WTC11 (cell line): Measurements from ENCODE around the gene SNX15. TPM values are rescaled to one million over a fixed set of nuclear protein-coding genes. Genes with fewer than 3 reads are reported as not detected.
A peak's percentile ranks its signal among the peaks of the same experiment; 100 is the strongest.

ENCODE experiments used
- ATAC-seq: fragments of 200-7000 bp; cut with Tn5 transposase; 2 replicates; pipeline ENCODE4 v1.10.0; 2021; ENCODE audit warnings: mild to moderate bottlenecking, moderate library complexity
- Bru-seq: library from RNA; stranded (reverse); fragments of 400-500 nt; gene quantifications from one replicate; lab custom pipeline; 2021; lab: Mats Ljungman, UMichigan
- CTCF ChIA-PET: fragments of 300-600 bp; sonication (Branson Sonifier 250); formaldehyde crosslinking; loops from one replicate; lab custom pipeline; 2021; ENCODE audit warnings: antibody characterized with exemption; lab: Charles Lee
- POLR2A ChIA-PET: fragments of 350-600 bp; sonication (Branson Sonifier 250); formaldehyde crosslinking; loops from one replicate; lab custom pipeline; 2021; ENCODE audit warnings: antibody characterized with exemption; lab: Charles Lee
- DNase-seq: peaks from one replicate; pipeline ENCODE4 v3.0.0; 2021; ENCODE audit warnings: low spot score
- H3K27ac Mint-ChIP-seq: 2 replicates; pipeline ENCODE4 v1.8.0; 2021; ENCODE audit warnings: mixed read lengths
- H3K27me3 Mint-ChIP-seq: 2 replicates; pipeline ENCODE4 v1.8.0; 2021; ENCODE audit warnings: low read depth, mild to moderate bottlenecking, moderate library complexity, mixed read lengths
- H3K36me3 Mint-ChIP-seq: 2 replicates; pipeline ENCODE4 v1.8.0; 2021; ENCODE audit warnings: mixed read lengths
- H3K4me1 Mint-ChIP-seq: 2 replicates; pipeline ENCODE4 v1.8.0; 2022; ENCODE audit warnings: mixed read lengths
- H3K4me3 Mint-ChIP-seq: 2 replicates; pipeline ENCODE4 v1.8.0; 2021; ENCODE audit warnings: mild to moderate bottlenecking, moderate library complexity, mixed read lengths
- H3K9me3 Mint-ChIP-seq: 2 replicates; pipeline ENCODE4 v1.8.0; 2021; ENCODE audit warnings: mixed read lengths
- ATF1 ChIP-seq: sonication (generic); formaldehyde crosslinking; IDR thresholded peaks from 2 replicates; pipeline ENCODE4 v1.8.1; 2023; ENCODE audit warnings: mild to moderate bottlenecking, moderate library complexity, missing genetic modification reagents
- E2F1 ChIP-seq: sonication (generic); formaldehyde crosslinking; IDR thresholded peaks from 2 replicates; pipeline ENCODE4 v1.8.0; 2022; ENCODE audit warnings: mild to moderate bottlenecking, missing genetic modification reagents
- EMX1 ChIP-seq: fragments of 250-450 bp; sonication (Bioruptor Pico); IDR thresholded peaks from 2 replicates; pipeline ENCODE4 v1.8.0; 2021; ENCODE audit warnings: mild to moderate bottlenecking
- HMGA2 ChIP-seq: fragments of 250-450 bp; sonication (Bioruptor Pico); IDR thresholded peaks from 2 replicates; pipeline ENCODE4 v1.4.0; 2021; ENCODE audit warnings: mild to moderate bottlenecking, moderate library complexity
- HMGXB4 ChIP-seq: sonication (generic); formaldehyde crosslinking; IDR thresholded peaks from 2 replicates; pipeline ENCODE4 v1.8.1; 2023; ENCODE audit warnings: mild to moderate bottlenecking, moderate library complexity, missing genetic modification reagents
- MYBL2 ChIP-seq: sonication (generic); formaldehyde crosslinking; IDR thresholded peaks from 2 replicates; pipeline ENCODE4 v1.8.1; 2023; ENCODE audit warnings: mild to moderate bottlenecking, moderate library complexity, missing genetic modification reagents
- TEAD1 ChIP-seq: sonication (generic); formaldehyde crosslinking; IDR thresholded peaks from 2 replicates; pipeline ENCODE4 v1.8.0; 2022; ENCODE audit warnings: mild to moderate bottlenecking, missing genetic modification reagents
- ZBTB21 ChIP-seq: sonication (generic); formaldehyde crosslinking; IDR thresholded peaks from 2 replicates; pipeline ENCODE4 v1.8.1; 2023; ENCODE audit warnings: mild to moderate bottlenecking, missing genetic modification reagents, borderline replicate concordance
- ZNF219 ChIP-seq: sonication (generic); formaldehyde crosslinking; IDR thresholded peaks from 2 replicates; pipeline ENCODE4 v1.8.0; 2023; ENCODE audit warnings: missing genetic modification reagents, mild to moderate bottlenecking, borderline replicate concordance
- ZNF423 ChIP-seq: fragments of 250-450 bp; sonication (Bioruptor Pico); IDR thresholded peaks from 2 replicates; pipeline ENCODE4 v2.1.2; 2022; ENCODE audit warnings: mild to moderate bottlenecking, moderate library complexity
- long read RNA-seq, 3 experiments: library from RNA in 1 of 3; library from capped mRNA in 1 of 3; library from polyadenylated mRNA in 1 of 3; unstranded in 2 of 3; stranded (forward) in 1 of 3; transcript quantifications; one replicate each; pipeline ENCODE4 v2.0.0, GENCODE V29; 2021
- total RNA-seq: library from RNA; stranded (reverse); gene quantifications from 3 replicates; pipeline ENCODE4 v1.2.3, GENCODE V29; 2021
- TF ChIP-seq, protein P1 (sequence below): sonication (generic); formaldehyde crosslinking; IDR thresholded peaks from 2 replicates; pipeline ENCODE4 v1.8.0; 2022; ENCODE audit warnings: missing genetic modification reagents
- TF ChIP-seq, protein P2 (sequence below): sonication (generic); formaldehyde crosslinking; IDR thresholded peaks from 2 replicates; pipeline ENCODE4 v1.8.0; 2023; ENCODE audit warnings: mild to moderate bottlenecking, missing genetic modification reagents
- TF ChIP-seq, protein P3 (sequence below): sonication (generic); formaldehyde crosslinking; IDR thresholded peaks from 2 replicates; pipeline ENCODE4 v1.8.1; 2022; ENCODE audit warnings: low read depth, mild to moderate bottlenecking, moderate library complexity, missing genetic modification reagents, borderline replicate concordance
- TF ChIP-seq, protein P4 (sequence below): sonication (generic); formaldehyde crosslinking; IDR thresholded peaks from 2 replicates; pipeline ENCODE4 v1.8.0; 2022; ENCODE audit warnings: mild to moderate bottlenecking, missing genetic modification reagents
- TF ChIP-seq, protein P5 (sequence below): fragments of 250-450 bp; sonication (Bioruptor Pico); IDR thresholded peaks from 2 replicates; pipeline ENCODE4 v1.9.0; 2021; ENCODE audit warnings: mild to moderate bottlenecking
- TF ChIP-seq, protein P6 (sequence below): fragments of 250-450 bp; sonication (Bioruptor Pico); IDR thresholded peaks from 2 replicates; pipeline ENCODE4 v2.1.2; 2022; ENCODE audit warnings: mild to moderate bottlenecking, moderate library complexity
- TF ChIP-seq, protein P7 (sequence below): sonication (generic); formaldehyde crosslinking; IDR thresholded peaks from 2 replicates; pipeline ENCODE4 v1.8.1; 2022; ENCODE audit warnings: mild to moderate bottlenecking, moderate library complexity, missing genetic modification reagents

SNX15 gene
- total RNA-seq, result 16.7 to 19.6 TPM (median 17.6 TPM) in 3 replicates
- percentile 50 among the genes with signal in this experiment for Bru-seq, nascent RNA
- long read RNA-seq, experiment 1, transcript SNX15-202 (8 exons, 1,939 nt), result major isoform, 78 of 79 reads
- long read RNA-seq, experiment 1, partial matches to known transcripts, result 1 of 79 reads
- long read RNA-seq, experiment 1, other reads (novel, unspliced or antisense), result 0 of 79 reads
- long read RNA-seq, experiment 2, transcript SNX15-202 (8 exons, 1,939 nt), result major isoform, 14 of 18 reads
- long read RNA-seq, experiment 2, partial matches to known transcripts, result 3 of 18 reads
- long read RNA-seq, experiment 2, other reads (novel, unspliced or antisense), result 1 of 18 reads
- long read RNA-seq, experiment 3, transcript SNX15-202 (8 exons, 1,939 nt), result major isoform, 20 of 20 reads
- long read RNA-seq, experiment 3, partial matches to known transcripts, result 0 of 20 reads
- long read RNA-seq, experiment 3, other reads (novel, unspliced or antisense), result 0 of 20 reads

GRCh38 chr11:65027213-65028067 is at the start of gene SNX15:
TSS of gene SNX15 (plus strand) at chr11:65027439. CDS start at chr11:65027538, 99 bp downstream.
- Mint-ChIP-seq H3K27me3 (peaks cover 5% of the 10 kb centered on the region), H3K36me3 (no peaks in the 10 kb centered on the region), H3K27ac (0 out of 2 replicates have a peak within 1 kb of the TSS, but pooled peaks have one; percentile 44), H3K4me1 (peaks cover 9% of the 10 kb centered on the region), H3K9me3 (no peaks in the 10 kb centered on the region), H3K4me3 (peak within 1 kb of the TSS; percentile 67)
- DNase-seq, result peak; percentile 89
- ATAC-seq, result peak; percentile 86
- ChIA-PET POLR2A (no interaction called here), CTCF (interaction anchor here (0.7 to 3.6 kb wide), 6 partner anchors 13 to 178 kb away, joined by 3 to 23 read pairs (median 4); partner anchors contain the start of genes ARL2, SAC3D1 and VPS51)
- TF ChIP-seq, protein P1, sequence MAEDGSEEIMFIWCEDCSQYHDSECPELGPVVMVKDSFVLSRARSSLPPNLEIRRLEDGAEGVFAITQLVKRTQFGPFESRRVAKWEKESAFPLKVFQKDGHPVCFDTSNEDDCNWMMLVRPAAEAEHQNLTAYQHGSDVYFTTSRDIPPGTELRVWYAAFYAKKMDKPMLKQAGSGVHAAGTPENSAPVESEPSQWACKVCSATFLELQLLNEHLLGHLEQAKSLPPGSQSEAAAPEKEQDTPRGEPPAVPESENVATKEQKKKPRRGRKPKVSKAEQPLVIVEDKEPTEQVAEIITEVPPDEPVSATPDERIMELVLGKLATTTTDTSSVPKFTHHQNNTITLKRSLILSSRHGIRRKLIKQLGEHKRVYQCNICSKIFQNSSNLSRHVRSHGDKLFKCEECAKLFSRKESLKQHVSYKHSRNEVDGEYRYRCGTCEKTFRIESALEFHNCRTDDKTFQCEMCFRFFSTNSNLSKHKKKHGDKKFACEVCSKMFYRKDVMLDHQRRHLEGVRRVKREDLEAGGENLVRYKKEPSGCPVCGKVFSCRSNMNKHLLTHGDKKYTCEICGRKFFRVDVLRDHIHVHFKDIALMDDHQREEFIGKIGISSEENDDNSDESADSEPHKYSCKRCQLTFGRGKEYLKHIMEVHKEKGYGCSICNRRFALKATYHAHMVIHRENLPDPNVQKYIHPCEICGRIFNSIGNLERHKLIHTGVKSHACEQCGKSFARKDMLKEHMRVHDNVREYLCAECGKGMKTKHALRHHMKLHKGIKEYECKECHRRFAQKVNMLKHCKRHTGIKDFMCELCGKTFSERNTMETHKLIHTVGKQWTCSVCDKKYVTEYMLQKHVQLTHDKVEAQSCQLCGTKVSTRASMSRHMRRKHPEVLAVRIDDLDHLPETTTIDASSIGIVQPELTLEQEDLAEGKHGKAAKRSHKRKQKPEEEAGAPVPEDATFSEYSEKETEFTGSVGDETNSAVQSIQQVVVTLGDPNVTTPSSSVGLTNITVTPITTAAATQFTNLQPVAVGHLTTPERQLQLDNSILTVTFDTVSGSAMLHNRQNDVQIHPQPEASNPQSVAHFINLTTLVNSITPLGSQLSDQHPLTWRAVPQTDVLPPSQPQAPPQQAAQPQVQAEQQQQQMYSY, result peak; percentile 78
- TF ChIP-seq TEAD1 (CRISPR knock-in tag) (no peak), MYBL2 (CRISPR knock-in tag) (0 out of 2 replicates have a peak, but pooled peaks have one; percentile 32), HMGA2 (CRISPR knock-in tag) (no peak), ATF1 (CRISPR knock-in tag) (no peak), HMGXB4 (CRISPR knock-in tag) (peak; percentile 55; the same call in 1 of the 2 replicates), ZBTB21 (CRISPR knock-in tag) (no peak), EMX1 (CRISPR knock-in tag) (no peak), ZNF423 (CRISPR knock-in tag) (no peak), ZNF219 (CRISPR knock-in tag) (no peak), E2F1 (CRISPR knock-in tag) (0 out of 2 replicates have a peak, but pooled peaks have one; percentile 19)
- TF ChIP-seq, protein P2, sequence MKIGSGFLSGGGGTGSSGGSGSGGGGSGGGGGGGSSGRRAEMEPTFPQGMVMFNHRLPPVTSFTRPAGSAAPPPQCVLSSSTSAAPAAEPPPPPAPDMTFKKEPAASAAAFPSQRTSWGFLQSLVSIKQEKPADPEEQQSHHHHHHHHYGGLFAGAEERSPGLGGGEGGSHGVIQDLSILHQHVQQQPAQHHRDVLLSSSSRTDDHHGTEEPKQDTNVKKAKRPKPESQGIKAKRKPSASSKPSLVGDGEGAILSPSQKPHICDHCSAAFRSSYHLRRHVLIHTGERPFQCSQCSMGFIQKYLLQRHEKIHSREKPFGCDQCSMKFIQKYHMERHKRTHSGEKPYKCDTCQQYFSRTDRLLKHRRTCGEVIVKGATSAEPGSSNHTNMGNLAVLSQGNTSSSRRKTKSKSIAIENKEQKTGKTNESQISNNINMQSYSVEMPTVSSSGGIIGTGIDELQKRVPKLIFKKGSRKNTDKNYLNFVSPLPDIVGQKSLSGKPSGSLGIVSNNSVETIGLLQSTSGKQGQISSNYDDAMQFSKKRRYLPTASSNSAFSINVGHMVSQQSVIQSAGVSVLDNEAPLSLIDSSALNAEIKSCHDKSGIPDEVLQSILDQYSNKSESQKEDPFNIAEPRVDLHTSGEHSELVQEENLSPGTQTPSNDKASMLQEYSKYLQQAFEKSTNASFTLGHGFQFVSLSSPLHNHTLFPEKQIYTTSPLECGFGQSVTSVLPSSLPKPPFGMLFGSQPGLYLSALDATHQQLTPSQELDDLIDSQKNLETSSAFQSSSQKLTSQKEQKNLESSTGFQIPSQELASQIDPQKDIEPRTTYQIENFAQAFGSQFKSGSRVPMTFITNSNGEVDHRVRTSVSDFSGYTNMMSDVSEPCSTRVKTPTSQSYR (CRISPR knock-in tag), result peak; percentile 63; the same call in 1 of the 2 replicates
- TF ChIP-seq, protein P3, sequence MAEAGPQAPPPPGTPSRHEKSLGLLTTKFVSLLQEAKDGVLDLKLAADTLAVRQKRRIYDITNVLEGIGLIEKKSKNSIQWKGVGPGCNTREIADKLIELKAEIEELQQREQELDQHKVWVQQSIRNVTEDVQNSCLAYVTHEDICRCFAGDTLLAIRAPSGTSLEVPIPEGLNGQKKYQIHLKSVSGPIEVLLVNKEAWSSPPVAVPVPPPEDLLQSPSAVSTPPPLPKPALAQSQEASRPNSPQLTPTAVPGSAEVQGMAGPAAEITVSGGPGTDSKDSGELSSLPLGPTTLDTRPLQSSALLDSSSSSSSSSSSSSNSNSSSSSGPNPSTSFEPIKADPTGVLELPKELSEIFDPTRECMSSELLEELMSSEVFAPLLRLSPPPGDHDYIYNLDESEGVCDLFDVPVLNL, result no peak
- TF ChIP-seq, protein P4, sequence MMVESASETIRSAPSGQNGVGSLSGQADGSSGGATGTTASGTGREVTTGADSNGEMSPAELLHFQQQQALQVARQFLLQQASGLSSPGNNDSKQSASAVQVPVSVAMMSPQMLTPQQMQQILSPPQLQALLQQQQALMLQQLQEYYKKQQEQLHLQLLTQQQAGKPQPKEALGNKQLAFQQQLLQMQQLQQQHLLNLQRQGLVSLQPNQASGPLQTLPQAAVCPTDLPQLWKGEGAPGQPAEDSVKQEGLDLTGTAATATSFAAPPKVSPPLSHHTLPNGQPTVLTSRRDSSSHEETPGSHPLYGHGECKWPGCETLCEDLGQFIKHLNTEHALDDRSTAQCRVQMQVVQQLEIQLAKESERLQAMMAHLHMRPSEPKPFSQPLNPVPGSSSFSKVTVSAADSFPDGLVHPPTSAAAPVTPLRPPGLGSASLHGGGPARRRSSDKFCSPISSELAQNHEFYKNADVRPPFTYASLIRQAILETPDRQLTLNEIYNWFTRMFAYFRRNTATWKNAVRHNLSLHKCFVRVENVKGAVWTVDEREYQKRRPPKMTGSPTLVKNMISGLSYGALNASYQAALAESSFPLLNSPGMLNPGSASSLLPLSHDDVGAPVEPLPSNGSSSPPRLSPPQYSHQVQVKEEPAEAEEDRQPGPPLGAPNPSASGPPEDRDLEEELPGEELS, result 0 out of 2 replicates have a peak, but pooled peaks have one; percentile 36
- TF ChIP-seq, protein P5, sequence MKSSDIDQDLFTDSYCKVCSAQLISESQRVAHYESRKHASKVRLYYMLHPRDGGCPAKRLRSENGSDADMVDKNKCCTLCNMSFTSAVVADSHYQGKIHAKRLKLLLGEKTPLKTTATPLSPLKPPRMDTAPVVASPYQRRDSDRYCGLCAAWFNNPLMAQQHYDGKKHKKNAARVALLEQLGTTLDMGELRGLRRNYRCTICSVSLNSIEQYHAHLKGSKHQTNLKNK, result peak; percentile 89
- TF ChIP-seq, protein P6, sequence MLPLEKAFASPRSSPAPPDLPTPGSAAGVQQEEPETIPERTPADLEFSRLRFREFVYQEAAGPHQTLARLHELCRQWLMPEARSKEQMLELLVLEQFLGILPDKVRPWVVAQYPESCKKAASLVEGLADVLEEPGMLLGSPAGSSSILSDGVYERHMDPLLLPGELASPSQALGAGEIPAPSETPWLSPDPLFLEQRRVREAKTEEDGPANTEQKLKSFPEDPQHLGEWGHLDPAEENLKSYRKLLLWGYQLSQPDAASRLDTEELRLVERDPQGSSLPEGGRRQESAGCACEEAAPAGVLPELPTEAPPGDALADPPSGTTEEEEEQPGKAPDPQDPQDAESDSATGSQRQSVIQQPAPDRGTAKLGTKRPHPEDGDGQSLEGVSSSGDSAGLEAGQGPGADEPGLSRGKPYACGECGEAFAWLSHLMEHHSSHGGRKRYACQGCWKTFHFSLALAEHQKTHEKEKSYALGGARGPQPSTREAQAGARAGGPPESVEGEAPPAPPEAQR (CRISPR knock-in tag), result no peak
- TF ChIP-seq, protein P7, sequence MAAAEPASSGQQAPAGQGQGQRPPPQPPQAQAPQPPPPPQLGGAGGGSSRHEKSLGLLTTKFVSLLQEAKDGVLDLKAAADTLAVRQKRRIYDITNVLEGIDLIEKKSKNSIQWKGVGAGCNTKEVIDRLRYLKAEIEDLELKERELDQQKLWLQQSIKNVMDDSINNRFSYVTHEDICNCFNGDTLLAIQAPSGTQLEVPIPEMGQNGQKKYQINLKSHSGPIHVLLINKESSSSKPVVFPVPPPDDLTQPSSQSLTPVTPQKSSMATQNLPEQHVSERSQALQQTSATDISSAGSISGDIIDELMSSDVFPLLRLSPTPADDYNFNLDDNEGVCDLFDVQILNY (CRISPR knock-in tag), result 0 out of 2 replicates have a peak, but pooled peaks have one; percentile 62
